Ovary (tissue), 3 donors: ENCODE data around the gene LDLRAD4.

Source experiments
- CTCF ChIP-seq, 3 donors: fragments of 450-650 bp in 2 of 3; fragments of 200-600 bp in 1 of 3; IDR thresholded peaks; one replicate each; pipeline versions ENCODE4 v1.5.1 to v1.8.0; 2016 to 2022; ENCODE audit warnings: antibody characterized with exemption in 3 of 3, mild to moderate bottlenecking in 1 of 3
- POLR2A ChIP-seq: fragments of 450-650 bp; IDR thresholded peaks from one replicate; pipeline ENCODE4 v1.6.1; 2017; ENCODE audit warnings: antibody characterized with exemption, mild to moderate bottlenecking, moderate library complexity
- donor health status: DM: no; HTN: no; CAD: no.

- TF ChIP-seq CTCF (IDR thresholded peaks at IDR 0.05): no peak
- no peak for TF ChIP-seq POLR2A
These were observed 158.9 kb downstream of the LDLRAD4 start for GRCh38 chr18:13377496-13377895.
